H9 (cell line): ENCODE results near the gene PAK1. TPM values are rescaled to one million over a fixed set of nuclear protein-coding genes. Genes with fewer than 3 reads are reported as not detected.

Experiments used
- DNase-seq: peaks from one replicate; pipeline ENCODE4 v3.0.0-alpha.2; 2017
- H2AFZ ChIP-seq: one replicate; pipeline ENCODE4 v1.6.1; 2013; ENCODE audit warnings: mild to moderate bottlenecking, low read length, control low read depth, moderate library complexity
- H2AK5ac ChIP-seq: 2 replicates; pipeline ENCODE4 v1.6.1; 2013; ENCODE audit warnings: low read length, control low read depth, mixed read lengths; ENCODE audit not compliant: insufficient read length
- H2BK120ac ChIP-seq: one replicate; pipeline ENCODE4 v1.6.1; 2013; ENCODE audit warnings: low read depth, mild to moderate bottlenecking, low read length, control low read depth, inconsistent platforms; ENCODE audit not compliant: poor library complexity, severe bottlenecking
- H2BK12ac ChIP-seq: 2 replicates; pipeline ENCODE4 v1.6.1; 2013; ENCODE audit warnings: low read length, control low read depth, mixed read lengths, low read depth; ENCODE audit not compliant: insufficient read length
- H2BK15ac ChIP-seq: 2 replicates; pipeline ENCODE4 v1.6.1; 2013; ENCODE audit warnings: low read depth, low read length, control low read depth
- H2BK20ac ChIP-seq: one replicate; pipeline ENCODE4 v1.6.1; 2013; ENCODE audit warnings: low read depth, mild to moderate bottlenecking, low read length, control low read depth, inconsistent platforms; ENCODE audit not compliant: poor library complexity, severe bottlenecking
- H2BK5ac ChIP-seq: 2 replicates; pipeline ENCODE4 v1.6.1; 2013; ENCODE audit warnings: low read length, control low read depth, mixed read lengths; ENCODE audit not compliant: insufficient read length
- H3K14ac ChIP-seq: 2 replicates; pipeline ENCODE4 v1.6.1; 2013; ENCODE audit warnings: low read length, control low read depth; ENCODE audit not compliant: insufficient read depth
- H3K18ac ChIP-seq: 2 replicates; pipeline ENCODE4 v1.6.1; 2013; ENCODE audit warnings: low read depth, mild to moderate bottlenecking, mixed read lengths, low read length, control low read depth; ENCODE audit not compliant: insufficient read length
- H3K23ac ChIP-seq: 2 replicates; pipeline ENCODE4 v1.6.1; 2013; ENCODE audit warnings: low read length, control low read depth, mixed read lengths, low read depth; ENCODE audit not compliant: insufficient read length
- H3K23me2 ChIP-seq: 2 replicates; pipeline ENCODE4 v1.6.1; 2013; ENCODE audit warnings: low read depth, mild to moderate bottlenecking, mixed read lengths, low read length, control low read depth; ENCODE audit not compliant: insufficient read length, poor library complexity, severe bottlenecking
- H3K27ac ChIP-seq: 2 replicates; pipeline ENCODE4 v1.5.1; 2013; ENCODE audit warnings: low read length, control low read depth, mixed read lengths, low read depth; ENCODE audit not compliant: insufficient read length
- H3K27me3 ChIP-seq: 2 replicates; pipeline ENCODE4 v1.6.1; 2013; ENCODE audit warnings: low read length, control low read depth, inconsistent platforms; ENCODE audit not compliant: insufficient read depth
- H3K4ac ChIP-seq: 2 replicates; pipeline ENCODE4 v1.6.1; 2013; ENCODE audit warnings: low read depth, mild to moderate bottlenecking, control low read depth, inconsistent platforms, low read length, moderate library complexity
- H3K4me1 ChIP-seq: 2 replicates; pipeline ENCODE4 v1.6.1; 2013; ENCODE audit warnings: low read length, control low read depth, inconsistent platforms; ENCODE audit not compliant: insufficient read depth
- H3K4me2 ChIP-seq: 2 replicates; pipeline ENCODE4 v1.6.1; 2013; ENCODE audit warnings: low read length, control low read depth, mixed read lengths; ENCODE audit not compliant: insufficient read length, insufficient read depth
- H3K56ac ChIP-seq: 2 replicates; pipeline ENCODE4 v1.6.1; 2013; ENCODE audit warnings: low read depth, mild to moderate bottlenecking, mixed read lengths, low read length, control low read depth; ENCODE audit not compliant: insufficient read length
- H3K79me1 ChIP-seq: 2 replicates; pipeline ENCODE4 v1.6.1; 2013; ENCODE audit warnings: low read depth, mild to moderate bottlenecking, moderate library complexity, low read length, control low read depth, inconsistent platforms; ENCODE audit not compliant: insufficient read depth, poor library complexity, severe bottlenecking
- H3K79me2 ChIP-seq: 2 replicates; pipeline ENCODE4 v1.6.1; 2013; ENCODE audit warnings: low read length, control low read depth, inconsistent platforms; ENCODE audit not compliant: insufficient read depth
- H3K9ac ChIP-seq: 2 replicates; pipeline ENCODE4 v1.6.1; 2013; ENCODE audit warnings: low read length, control low read depth, mixed read lengths; ENCODE audit not compliant: insufficient read length; ENCODE audit errors: extremely low read depth
- H3K9me3 ChIP-seq: one replicate; pipeline ENCODE4 v1.6.1; 2013; ENCODE audit warnings: low read depth, low read length, inconsistent platforms; ENCODE audit not compliant: control insufficient read depth
- H3T11ph ChIP-seq: one replicate; pipeline ENCODE4 v1.6.1; 2013; ENCODE audit warnings: mild to moderate bottlenecking, low read length, control low read depth, inconsistent platforms
- H4K20me1 ChIP-seq: one replicate; pipeline ENCODE4 v1.6.1; 2013; ENCODE audit not compliant: control insufficient read depth, insufficient read length, insufficient read depth
- H4K5ac ChIP-seq: 2 replicates; pipeline ENCODE4 v1.6.1; 2013; ENCODE audit warnings: low read depth, mild to moderate bottlenecking, mixed read lengths, low read length, control low read depth; ENCODE audit not compliant: insufficient read length
- H4K8ac ChIP-seq: replicated peaks from 2 replicates; pipeline ENCODE4 v1.6.1; 2013; ENCODE audit warnings: low read length, control low read depth, mixed read lengths, low read depth; ENCODE audit not compliant: insufficient read length
- H4K91ac ChIP-seq: 2 replicates; pipeline ENCODE4 v1.6.1; 2013; ENCODE audit warnings: low read depth, mild to moderate bottlenecking, moderate library complexity, mixed read lengths, low read length, control low read depth; ENCODE audit not compliant: insufficient read length
- H3K27ac Mint-ChIP-seq, 3 experiments: 2 replicates in 2 of 3; 3 replicates in 1 of 3; pipeline ENCODE4 v1.8.0; 2020 to 2021; ENCODE audit warnings: mixed read lengths in 3 of 3, mild to moderate bottlenecking in 1 of 3, moderate library complexity in 1 of 3
- H3K27me3 Mint-ChIP-seq: 2 replicates; pipeline ENCODE4 v1.8.0; 2021; ENCODE audit warnings: low read depth, mild to moderate bottlenecking, moderate library complexity, mixed read lengths
- H3K36me3 Mint-ChIP-seq, 3 experiments: 2 replicates in 2 of 3; 3 replicates in 1 of 3; pipeline ENCODE4 v1.8.0; 2020 to 2021; ENCODE audit warnings: low read depth in 3 of 3, mixed read lengths in 3 of 3; ENCODE audit not compliant: insufficient read depth in 1 of 3
- H3K4me1 Mint-ChIP-seq, 2 experiments: 2 replicates each; pipeline ENCODE4 v1.8.0; 2020; ENCODE audit warnings: mixed read lengths in 2 of 2
- H3K4me3 Mint-ChIP-seq, 2 experiments: 2 replicates in 1 of 2; 3 replicates in 1 of 2; pipeline ENCODE4 v1.8.0; 2020 to 2021; ENCODE audit warnings: mild to moderate bottlenecking in 2 of 2, mixed read lengths in 2 of 2, moderate library complexity in 1 of 2
- H3K9me3 Mint-ChIP-seq, 2 experiments: 2 replicates in 1 of 2; 3 replicates in 1 of 2; pipeline ENCODE4 v1.8.0; 2020; ENCODE audit warnings: mild to moderate bottlenecking in 2 of 2, mixed read lengths in 2 of 2, moderate library complexity in 1 of 2
- CTCF ChIP-seq: fragments of 200-600 bp; sonication (generic); conservative IDR thresholded peaks from 3 replicates; pipeline ENCODE4 v1.8.0; 2021; ENCODE audit warnings: antibody characterized with exemption, mild to moderate bottlenecking
- WGBS: extraction: QIAGEN DNeasy Blood & Tissue Kit; methylation state at CpG from one replicate; pipeline ENCODE4 v1.1.7; 2013; ENCODE audit warnings: missing lambda C conversion rate, low lambda C conversion rate, mixed read lengths; ENCODE audit not compliant: insufficient read length; ENCODE audit errors: extremely low coverage; 5-methylcytosine and 5-hydroxymethylcytosine counted together
- total RNA-seq: library from RNA; stranded (reverse); gene quantifications from 2 replicates; pipeline ENCODE4 v1.2.1, GENCODE V29; 2021

The PAK1 gene
- total RNA-seq, 1 experiment from 2014 or later = 122 TPM

DNA sequence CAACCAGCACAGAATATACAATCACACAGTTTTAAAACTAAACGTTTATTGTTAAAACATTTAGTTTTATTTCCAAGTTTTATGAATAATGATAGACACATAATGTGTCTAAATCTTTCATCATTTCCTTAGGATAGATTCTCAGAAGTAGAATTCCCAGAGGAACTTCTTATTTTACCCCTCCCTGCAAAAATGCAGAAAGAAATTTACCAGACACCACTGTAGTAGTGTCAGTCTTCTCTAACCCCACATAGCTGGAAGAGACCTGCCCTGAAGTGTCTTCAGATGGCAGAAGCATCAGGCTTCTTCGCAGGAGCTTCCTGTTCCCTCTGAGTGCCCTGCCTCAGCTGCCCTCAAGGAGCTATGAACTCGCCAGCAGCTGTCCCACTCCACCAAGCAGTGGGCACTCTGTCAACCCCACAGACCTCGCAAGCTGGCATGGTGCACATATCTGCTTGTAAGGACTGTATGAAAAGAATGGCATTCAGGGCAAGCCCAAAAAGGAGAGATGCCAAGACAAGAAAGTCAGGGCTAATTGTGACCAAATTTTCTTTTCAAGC lies 28.5 kb upstream of the PAK1 start:
- no peak overlapping the region for H3K9ac ChIP-seq
- H2AK5ac ChIP-seq = no peak overlapping the region
- H4K8ac ChIP-seq = no peak overlapping the region
- DNase-seq = no peak
- TF ChIP-seq CTCF = no peak
- H4K91ac ChIP-seq = no peak overlapping the region
- no peak overlapping the region for H3K4ac ChIP-seq
- no peak overlapping the region for H3K4me2 ChIP-seq
- Mint-ChIP-seq H3K27me3 (no peaks in the 10 kb centered on the region), H3K4me1 (peaks cover 6% of the 10 kb centered on the region in 2 experiments; a peak in 2 of 4 replicates), H3K36me3 (no peaks in the 10 kb centered on the region; a peak in 1 of 7 replicates), H3K4me3 (no peak overlapping the region), H3K27ac (no peak overlapping the region; a peak in 1 of 7 replicates), H3K9me3 (no peaks in the 10 kb centered on the region)
- no peak overlapping the region for H3K14ac ChIP-seq
- H2BK15ac ChIP-seq = no peak overlapping the region
- H3K79me1 ChIP-seq = no peaks in the 10 kb centered on the region
- no peaks in the 10 kb centered on the region for H4K20me1 ChIP-seq
- no peak overlapping the region for H2BK12ac ChIP-seq
- no peak overlapping the region for H2AFZ ChIP-seq
- H3T11ph ChIP-seq = no peak overlapping the region
- WGBS = no CpG with 5 or more reads among the region's 4 CpGs
- H3K56ac ChIP-seq = no peak overlapping the region
- H3K23me2 ChIP-seq = no peaks in the 10 kb centered on the region
- no peaks in the 10 kb centered on the region for H3K79me2 ChIP-seq
- no peaks in the 10 kb centered on the region for H3K27me3 ChIP-seq
- H4K5ac ChIP-seq = no peak overlapping the region
- no peak overlapping the region for H3K23ac ChIP-seq
- H3K18ac ChIP-seq = no peak overlapping the region
- no peak overlapping the region for H2BK5ac ChIP-seq
- no peaks in the 10 kb centered on the region for H3K9me3 ChIP-seq
- no peak overlapping the region for H2BK120ac ChIP-seq
- H2BK20ac ChIP-seq = no peak overlapping the region
- H3K27ac ChIP-seq = no peak overlapping the region
- no peaks in the 10 kb centered on the region for H3K4me1 ChIP-seq
